LNCaP clone FGC (cell line): Measurements from ENCODE around the gene MPC1.
"Not testable (repeated sequence)": the region's sequence is repeated elsewhere in the genome, so short reads cannot be mapped to it uniquely, and the experiment has no call there.

Experiments
- DNase-seq: peaks from one replicate; pipeline ENCODE4 v3.0.0-alpha.2; 2011; ENCODE audit warnings: low read depth
- H3K4me3 ChIP-seq: 2 replicates; pipeline ENCODE4 v1.5.1; 2011; ENCODE audit warnings: mild to moderate bottlenecking, low read depth, low read length, control low read depth
- TF ChIP-seq, protein P1 (sequence below): IDR thresholded peaks from 2 replicates; pipeline ENCODE4 v1.5.1; 2012; ENCODE audit warnings: mild to moderate bottlenecking; ENCODE audit not compliant: control insufficient read depth, insufficient read depth; ENCODE audit errors: extremely low read depth

The MPC1 gene

DNA sequence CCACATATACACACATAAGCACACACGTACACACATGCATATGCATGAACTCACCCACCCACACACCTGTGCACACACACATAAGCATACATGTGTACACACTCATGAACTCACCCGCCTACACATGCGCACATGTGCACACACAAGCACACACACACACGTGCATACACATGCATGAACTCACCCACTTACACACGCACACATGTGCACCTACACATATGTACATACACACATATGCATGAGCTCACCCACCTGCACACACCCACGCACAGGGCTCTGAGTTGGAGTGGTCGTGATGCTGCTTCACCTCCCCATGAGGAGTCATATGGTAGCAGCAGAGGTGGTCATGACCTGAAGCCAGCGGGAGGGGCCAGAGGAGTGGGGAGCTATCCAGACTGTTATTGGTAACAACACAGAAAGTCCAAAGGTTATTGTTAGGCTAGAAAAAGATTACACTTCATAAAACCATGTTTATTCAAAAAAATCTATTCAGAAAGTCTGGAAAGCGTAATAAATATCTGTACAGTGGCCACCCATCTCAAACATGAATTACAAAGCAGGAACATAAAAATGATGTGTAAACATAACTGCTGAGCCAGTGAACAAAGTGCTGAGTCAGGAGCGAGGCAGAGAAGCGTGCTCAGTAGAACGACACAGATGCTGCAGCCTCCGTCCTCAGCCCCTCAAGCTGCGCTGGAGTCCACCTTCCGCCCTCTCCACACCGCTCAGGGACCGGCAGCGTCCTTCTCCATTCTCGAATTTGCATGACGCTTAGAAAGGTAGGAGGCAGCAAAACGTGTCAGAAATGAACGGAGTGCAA is 26.4 kb upstream of the MPC1 start:
- no peak for DNase-seq
- TF ChIP-seq, protein P1, sequence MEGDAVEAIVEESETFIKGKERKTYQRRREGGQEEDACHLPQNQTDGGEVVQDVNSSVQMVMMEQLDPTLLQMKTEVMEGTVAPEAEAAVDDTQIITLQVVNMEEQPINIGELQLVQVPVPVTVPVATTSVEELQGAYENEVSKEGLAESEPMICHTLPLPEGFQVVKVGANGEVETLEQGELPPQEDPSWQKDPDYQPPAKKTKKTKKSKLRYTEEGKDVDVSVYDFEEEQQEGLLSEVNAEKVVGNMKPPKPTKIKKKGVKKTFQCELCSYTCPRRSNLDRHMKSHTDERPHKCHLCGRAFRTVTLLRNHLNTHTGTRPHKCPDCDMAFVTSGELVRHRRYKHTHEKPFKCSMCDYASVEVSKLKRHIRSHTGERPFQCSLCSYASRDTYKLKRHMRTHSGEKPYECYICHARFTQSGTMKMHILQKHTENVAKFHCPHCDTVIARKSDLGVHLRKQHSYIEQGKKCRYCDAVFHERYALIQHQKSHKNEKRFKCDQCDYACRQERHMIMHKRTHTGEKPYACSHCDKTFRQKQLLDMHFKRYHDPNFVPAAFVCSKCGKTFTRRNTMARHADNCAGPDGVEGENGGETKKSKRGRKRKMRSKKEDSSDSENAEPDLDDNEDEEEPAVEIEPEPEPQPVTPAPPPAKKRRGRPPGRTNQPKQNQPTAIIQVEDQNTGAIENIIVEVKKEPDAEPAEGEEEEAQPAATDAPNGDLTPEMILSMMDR = no peak
- no peak overlapping the region for H3K4me3 ChIP-seq

DNA sequence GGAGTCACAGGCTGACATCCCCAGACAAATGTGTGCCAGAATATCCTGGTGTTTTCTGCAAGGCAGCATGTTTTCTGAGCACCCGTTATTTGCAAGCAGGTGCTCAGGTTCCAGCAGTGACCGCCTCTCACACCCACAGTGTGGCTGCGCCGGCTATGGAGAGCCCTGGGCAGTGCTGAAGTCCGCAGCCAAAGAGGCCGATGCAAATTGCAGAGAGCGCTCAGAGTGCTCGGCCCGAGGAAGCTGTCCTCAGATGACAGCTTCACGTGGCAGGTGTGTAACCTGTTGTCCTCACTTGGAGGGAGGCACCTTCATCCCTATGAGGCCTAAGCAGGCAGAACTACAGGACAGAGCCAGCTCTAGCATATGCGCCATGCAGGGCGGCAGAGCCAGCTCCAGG is 23.5 kb upstream of the MPC1 start:
- no peak overlapping the region for H3K4me3 ChIP-seq
- DNase-seq = no peak
- TF ChIP-seq, protein P1 = no peak

DNA sequence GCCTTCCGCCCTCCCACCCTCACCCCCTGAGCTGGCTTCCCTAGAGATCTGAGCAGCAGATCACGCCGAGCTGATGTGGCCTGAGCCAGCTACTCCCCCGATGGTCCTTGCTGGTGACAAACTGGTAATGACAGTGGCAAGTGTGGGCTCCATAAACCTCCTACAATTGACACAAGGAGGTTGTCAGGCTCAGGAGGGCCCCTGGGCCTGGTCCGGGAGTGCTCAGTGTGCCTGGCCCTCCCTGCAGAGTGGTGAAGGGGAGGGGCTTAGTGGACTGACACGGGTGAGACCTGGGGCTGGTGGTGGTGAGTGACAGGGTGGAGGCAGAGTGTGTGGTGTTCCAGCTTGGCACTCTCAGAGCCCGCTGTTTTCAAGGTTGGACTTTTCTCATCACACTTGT is 22.6 kb upstream of the MPC1 start:
- H3K4me3 ChIP-seq = no peak overlapping the region
- TF ChIP-seq, protein P1 = no peak
- DNase-seq = no peak

DNA sequence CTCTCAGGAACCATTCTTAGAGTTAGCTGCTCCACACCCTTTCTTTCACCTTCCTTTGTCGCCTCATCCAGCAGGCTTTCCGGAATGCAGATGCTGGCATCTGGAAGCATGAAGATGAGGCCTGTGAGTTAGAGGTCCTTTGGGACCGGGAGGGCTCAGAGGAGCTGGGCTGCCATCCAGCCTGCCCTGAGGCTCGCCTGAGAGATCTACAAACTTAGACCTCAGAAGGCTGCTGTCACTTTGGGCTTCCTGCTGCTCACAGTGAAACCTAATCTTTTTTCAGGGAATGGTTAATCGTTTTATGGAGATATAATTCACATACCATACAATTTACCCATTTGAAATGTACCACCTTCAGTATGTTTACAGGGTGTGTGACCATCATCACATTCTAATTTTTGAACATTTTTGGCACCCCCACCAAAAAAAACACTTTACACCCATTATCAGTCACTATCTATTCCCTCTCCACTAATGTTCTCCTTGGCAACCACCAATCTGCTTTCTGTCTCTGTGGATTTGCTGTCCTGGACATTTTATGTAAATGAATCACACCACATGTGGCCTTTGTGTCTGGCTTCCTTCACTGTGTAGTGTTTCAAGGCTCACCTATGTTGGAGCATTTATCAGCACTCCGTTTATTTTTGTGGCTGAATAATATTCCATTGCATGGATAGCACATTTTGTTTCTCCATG is 20.0 kb upstream of the MPC1 start:
- DNase-seq = no peak
- no peak overlapping the region for H3K4me3 ChIP-seq
- TF ChIP-seq, protein P1 = no peak

DNA sequence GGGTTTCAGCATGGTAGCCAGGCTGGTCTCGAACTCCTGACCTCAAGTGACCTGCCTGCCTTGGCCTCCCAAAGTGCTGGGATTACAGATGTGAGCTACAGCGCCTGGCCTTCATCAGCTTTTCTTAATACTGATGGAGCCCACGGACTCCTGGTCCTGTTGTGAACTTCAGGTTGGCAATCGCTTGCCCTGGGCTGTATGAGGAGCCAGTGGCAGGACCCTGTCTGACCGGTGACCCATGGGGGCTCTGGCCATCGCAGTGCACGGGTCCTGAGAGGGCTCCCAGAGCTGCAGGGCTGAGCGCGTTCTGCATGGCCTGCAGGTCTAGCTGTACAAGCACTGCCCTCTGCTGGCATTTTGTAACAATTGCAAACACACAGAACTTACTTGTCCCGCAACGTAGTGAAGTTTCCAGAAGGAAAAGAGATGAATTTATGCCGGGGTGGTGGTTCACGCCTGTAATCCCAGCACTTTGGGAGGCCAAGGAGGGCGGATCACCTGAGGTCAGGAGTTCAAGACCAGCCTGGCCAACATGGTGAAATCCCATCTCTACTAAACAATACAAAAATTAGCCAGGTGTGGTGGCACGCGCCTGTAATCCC is 18.0 kb upstream of the MPC1 start:
- H3K4me3 ChIP-seq = not testable (repeated sequence)
- TF ChIP-seq, protein P1 = peak; percentile 83
- DNase-seq = peak; percentile 25

DNA sequence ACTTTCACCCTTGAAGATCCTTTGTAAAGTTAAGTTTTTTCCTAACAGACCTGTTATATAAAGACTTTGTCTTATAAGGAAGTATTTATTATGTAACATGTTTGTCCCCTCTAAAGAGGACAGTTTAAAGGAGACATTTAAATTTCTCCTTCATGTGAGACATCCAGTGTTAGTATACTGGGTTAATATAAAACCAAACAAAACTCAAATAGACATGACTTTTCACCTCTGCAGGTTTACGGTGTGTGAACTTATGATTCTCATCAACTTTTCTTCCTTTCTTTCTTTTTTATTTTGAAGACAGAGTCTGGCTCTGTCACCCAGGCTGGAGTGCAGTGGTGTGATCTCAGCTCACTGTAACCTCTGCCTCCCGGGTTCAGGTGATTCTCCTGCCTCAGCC is 17.4 kb upstream of the MPC1 start:
- TF ChIP-seq, protein P1 = no peak
- DNase-seq = no peak
- H3K4me3 ChIP-seq = no peak overlapping the region

DNA sequence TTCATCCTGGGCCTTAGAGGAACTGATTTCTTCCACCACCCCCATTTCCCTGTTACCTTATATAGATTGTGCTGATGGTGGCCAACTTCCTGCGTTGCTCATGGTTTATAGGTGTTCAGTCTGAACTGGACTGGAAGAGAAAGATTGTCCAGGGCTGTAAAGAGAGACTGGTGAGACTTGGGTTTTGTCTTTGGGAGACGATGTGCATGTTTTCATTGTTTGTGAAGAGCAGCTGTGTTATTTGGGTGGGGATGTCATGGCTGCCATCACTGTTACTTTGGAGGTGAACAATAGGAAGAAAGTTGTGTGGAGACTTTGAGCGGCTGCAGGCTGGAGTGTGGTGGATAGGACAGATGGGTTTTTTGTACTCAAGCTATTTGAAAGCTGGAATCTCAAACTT is 15.6 kb upstream of the MPC1 start:
- TF ChIP-seq, protein P1 = no peak
- no peak overlapping the region for H3K4me3 ChIP-seq
- no peak for DNase-seq
